ENCODE results near the gene RBKS.

RBKS gene

GRCh38 chr2:27922842-27923241 is 32.7 kb upstream of the RBKS start:
- DNase-seq (ENCODE audit: low spot score), result no peak
- no peak for TF ChIP-seq CTCF (IDR thresholded peaks at IDR 0.05; ENCODE audit: extremely low read depth, missing control alignments)

DNA sequence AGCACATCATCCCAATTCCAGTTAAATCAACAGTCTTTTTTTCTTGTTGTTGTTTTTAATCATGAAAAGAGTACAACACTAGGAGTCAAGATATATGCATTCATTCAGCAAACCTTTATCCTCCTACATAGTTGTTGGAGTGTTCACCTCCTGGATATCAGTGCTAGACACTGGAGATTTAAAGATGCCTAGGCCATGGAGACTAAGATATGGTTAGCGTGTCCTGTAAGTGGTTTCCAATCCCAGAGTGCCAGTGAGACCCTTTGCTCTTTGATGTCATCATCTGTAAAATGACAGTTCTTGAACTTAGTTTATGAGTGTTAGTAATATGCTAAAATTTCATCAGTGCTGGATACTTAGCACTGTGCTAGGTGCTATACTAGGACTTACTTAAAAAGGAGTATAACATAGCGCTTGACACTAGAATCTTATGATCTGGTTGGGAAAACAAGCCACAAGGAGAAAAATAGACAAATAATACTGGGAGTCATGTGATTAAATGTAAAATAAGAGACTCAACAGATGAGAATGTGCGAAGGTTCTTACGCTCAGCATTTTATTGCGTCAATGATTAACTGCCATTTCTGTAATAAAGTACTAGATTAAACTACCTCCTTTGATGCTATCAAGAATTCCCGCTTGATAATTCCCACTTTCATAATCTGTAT is 31.8 kb upstream of the RBKS start:
- TF ChIP-seq CTCF (IDR thresholded peaks at IDR 0.05; ENCODE audit: extremely low read depth, missing control alignments), result no peak
- DNase-seq (ENCODE audit: low spot score), result no peak

DNA sequence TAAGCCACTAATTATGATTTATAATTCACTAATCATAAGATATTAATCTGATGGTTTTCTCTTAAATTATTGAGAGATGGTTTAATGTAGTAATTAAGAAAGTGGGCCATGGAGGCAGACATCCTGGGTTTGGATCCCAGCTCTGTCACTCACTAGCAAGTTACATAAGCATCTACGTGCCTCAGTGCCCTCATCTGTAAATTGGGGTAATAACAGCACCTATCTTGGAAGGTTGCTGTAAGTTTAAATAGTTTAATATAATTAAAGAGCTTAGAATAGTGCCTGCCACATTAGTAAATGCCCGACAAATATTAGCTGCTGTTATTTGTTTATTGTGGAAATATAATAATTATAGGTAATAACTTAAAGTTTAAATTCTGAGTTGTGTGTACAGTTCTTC is 31.2 kb upstream of the RBKS start:
- DNase-seq (ENCODE audit: low spot score), result no peak
- no peak for TF ChIP-seq CTCF (IDR thresholded peaks at IDR 0.05; ENCODE audit: extremely low read depth, missing control alignments)

DNA sequence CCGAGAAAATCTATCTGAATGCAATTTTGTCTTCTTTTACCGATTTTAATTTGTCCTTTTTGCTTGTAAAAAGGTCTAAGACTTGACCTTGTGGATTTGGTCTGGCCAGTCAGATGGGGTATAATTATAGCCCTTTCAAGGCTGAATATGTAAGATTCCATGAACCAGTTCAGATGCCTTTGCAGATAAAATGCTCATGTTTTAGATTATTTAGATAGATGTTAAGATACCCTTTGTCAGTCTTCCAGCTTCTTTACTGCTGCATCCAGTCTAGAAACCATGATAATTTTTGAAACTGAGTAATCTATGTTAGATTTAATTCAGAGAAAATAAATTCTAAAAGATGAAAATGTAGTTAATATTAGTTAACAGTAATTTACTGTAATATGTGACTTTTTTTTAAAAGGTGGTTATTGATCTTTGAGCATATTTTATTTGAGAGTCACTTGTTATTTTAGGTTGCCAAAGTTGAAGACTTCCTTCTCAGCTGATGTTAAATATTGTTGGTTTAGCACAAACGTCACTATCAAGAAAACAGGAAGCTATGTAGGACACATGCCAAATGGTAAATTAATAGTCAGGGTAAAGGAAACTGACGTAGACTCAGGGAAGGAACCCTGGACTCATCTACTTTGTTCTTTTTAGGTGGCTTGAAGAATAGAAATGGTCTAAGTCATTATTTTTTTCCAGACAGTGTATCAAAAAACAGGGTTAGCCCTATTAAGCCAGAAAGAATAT is 30.1 kb upstream of the RBKS start:
- TF ChIP-seq CTCF (IDR thresholded peaks at IDR 0.05; ENCODE audit: extremely low read depth, missing control alignments), result no peak
- no peak for DNase-seq (ENCODE audit: low spot score)

- TF ChIP-seq CTCF (IDR thresholded peaks at IDR 0.05; ENCODE audit: extremely low read depth, missing control alignments), result no peak
- DNase-seq (ENCODE audit: low spot score), result no peak
Observed at GRCh38 chr2:27916293-27916995, 26.3 kb upstream of the RBKS start.

DNA sequence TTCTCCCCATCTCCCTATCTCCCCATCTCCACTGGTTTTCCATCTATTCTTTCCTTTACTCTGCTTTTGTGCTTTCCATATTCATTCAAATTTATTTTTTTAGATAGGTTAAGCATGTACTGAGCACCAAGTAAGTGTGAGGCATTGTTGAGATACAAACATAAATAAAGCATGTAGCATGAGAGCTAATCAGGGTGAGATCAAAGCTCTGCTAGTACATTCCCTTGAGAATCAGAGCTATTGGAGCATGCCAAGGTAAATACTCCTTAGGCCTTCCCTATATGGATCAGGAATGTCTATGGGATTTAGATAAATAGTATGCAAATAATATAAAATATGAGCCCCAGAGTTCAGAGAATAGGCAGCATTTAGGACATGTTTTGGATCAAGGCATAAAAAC is 25.7 kb upstream of the RBKS start:
- DNase-seq (ENCODE audit: low spot score), result no peak

More for the DNA sequence above, 25.7 kb upstream of the RBKS start:
- no peak for TF ChIP-seq CTCF (IDR thresholded peaks at IDR 0.05; ENCODE audit: extremely low read depth, missing control alignments)

Measured in GM20000 (cell line).